Neuronal stem cell (in vitro differentiated cells): ENCODE results near the gene NDUFC2.
"Not testable (repeated sequence)": the region's sequence is repeated elsewhere in the genome, so short reads cannot be mapped to it uniquely, and the experiment has no call there.

Experiments used
- DNase-seq: peaks from one replicate; pipeline ENCODE4 v3.0.0-alpha.2; 2013; ENCODE audit warnings: low spot score
- H2AFZ ChIP-seq: one replicate; pipeline ENCODE4 v1.6.1; 2013; ENCODE audit warnings: mild to moderate bottlenecking, low read length, inconsistent platforms
- H2AK5ac ChIP-seq: 2 replicates; pipeline ENCODE4 v1.6.1; 2013; ENCODE audit warnings: low read depth, mild to moderate bottlenecking, inconsistent platforms, low read length, moderate library complexity, mixed read lengths
- H2BK120ac ChIP-seq: 2 replicates; pipeline ENCODE4 v1.6.1; 2013; ENCODE audit warnings: low read depth, mild to moderate bottlenecking, inconsistent platforms, low read length, moderate library complexity, mixed read lengths
- H2BK12ac ChIP-seq: one replicate; pipeline ENCODE4 v1.6.1; 2013; ENCODE audit warnings: low read length, inconsistent platforms
- H2BK15ac ChIP-seq: 2 replicates; pipeline ENCODE4 v1.6.1; 2013; ENCODE audit warnings: mild to moderate bottlenecking, low read length, inconsistent platforms, mixed read lengths
- H2BK5ac ChIP-seq: one replicate; pipeline ENCODE4 v1.6.1; 2013; ENCODE audit warnings: inconsistent platforms, mild to moderate bottlenecking, low read length, moderate library complexity
- H3K14ac ChIP-seq: one replicate; pipeline ENCODE4 v1.6.1; 2013; ENCODE audit warnings: low read length, inconsistent platforms
- H3K18ac ChIP-seq: 2 replicates; pipeline ENCODE4 v1.6.1; 2013; ENCODE audit warnings: low read length, inconsistent platforms
- H3K23ac ChIP-seq: 2 replicates; pipeline ENCODE4 v1.6.1; 2013; ENCODE audit warnings: low read depth, mild to moderate bottlenecking, mixed read lengths, low read length, inconsistent platforms; ENCODE audit not compliant: poor library complexity
- H3K27ac ChIP-seq: replicated peaks from 3 replicates; pipeline ENCODE4 v1.5.1; 2013; ENCODE audit warnings: low read length, inconsistent platforms
- H3K27me3 ChIP-seq, 3 experiments: 2 replicates each; pipeline ENCODE4 v1.6.1; 2013; ENCODE audit warnings: low read length in 3 of 3, mild to moderate bottlenecking in 2 of 3, inconsistent platforms in 1 of 3, low read depth in 1 of 3, mixed read lengths in 1 of 3, moderate library complexity in 1 of 3; ENCODE audit not compliant: control insufficient read depth in 3 of 3, insufficient read depth in 3 of 3
- H3K36me3 ChIP-seq, 2 donors: replicated peaks in 1 of 2; 2 replicates each; pipeline ENCODE4 v1.6.1; 2013; ENCODE audit warnings: low read length in 2 of 2; ENCODE audit not compliant: control insufficient read depth in 2 of 2, insufficient read depth in 2 of 2
- H3K4ac ChIP-seq: 2 replicates; pipeline ENCODE4 v1.6.1; 2013; ENCODE audit warnings: inconsistent platforms, mild to moderate bottlenecking, low read length, moderate library complexity
- H3K4me1 ChIP-seq, 2 donors: 1 replicate in 1 of 2; 2 replicates in 1 of 2; pipeline ENCODE4 v1.6.1; 2013; ENCODE audit warnings: low read length in 2 of 2, low read depth in 1 of 2; ENCODE audit not compliant: control insufficient read depth in 2 of 2, insufficient read depth in 1 of 2
- H3K4me2 ChIP-seq: one replicate; pipeline ENCODE4 v1.6.1; 2013; ENCODE audit warnings: mild to moderate bottlenecking, low read length, inconsistent platforms; ENCODE audit not compliant: insufficient read depth, poor library complexity, severe bottlenecking
- H3K4me3 ChIP-seq, 2 donors: 2 replicates each; pipeline ENCODE4 v1.5.1; 2013; ENCODE audit warnings: low read length in 2 of 2, mild to moderate bottlenecking in 2 of 2, inconsistent platforms in 1 of 2, moderate library complexity in 1 of 2
- H3K79me1 ChIP-seq: one replicate; pipeline ENCODE4 v1.6.1; 2013; ENCODE audit warnings: low read depth, mild to moderate bottlenecking, inconsistent platforms, low read length, moderate library complexity
- H3K9ac ChIP-seq: one replicate; pipeline ENCODE4 v1.6.1; 2013; ENCODE audit warnings: mild to moderate bottlenecking, low read depth, low read length, inconsistent platforms; ENCODE audit not compliant: poor library complexity
- H3K9me3 ChIP-seq, 2 donors: replicated peaks in 1 of 2; 2 replicates each; pipeline versions ENCODE3 to v1.6.1; 2013; ENCODE audit warnings: low read length in 2 of 2, mild to moderate bottlenecking in 2 of 2, inconsistent platforms in 1 of 2, low read depth in 1 of 2, mixed read lengths in 1 of 2, moderate library complexity in 1 of 2; ENCODE audit not compliant: control insufficient read depth in 2 of 2, insufficient read depth in 1 of 2
- H4K8ac ChIP-seq: one replicate; pipeline ENCODE4 v1.6.1; 2013; ENCODE audit warnings: low read depth, mild to moderate bottlenecking, inconsistent platforms, low read length, moderate library complexity
- H4K91ac ChIP-seq: one replicate; pipeline ENCODE4 v1.6.1; 2013; ENCODE audit warnings: low read length, low read depth, mild to moderate bottlenecking, inconsistent platforms; ENCODE audit not compliant: poor library complexity
- WGBS, 2 donors: extraction: QIAGEN DNeasy Blood & Tissue Kit; methylation state at CpG; one replicate each; pipeline ENCODE4 v1.1.7; 2013; ENCODE audit warnings: missing lambda C conversion rate in 2 of 2, mixed read lengths in 1 of 2; ENCODE audit not compliant: insufficient read length in 2 of 2, insufficient replicate concordance in 1 of 2; ENCODE audit errors: extremely low coverage in 2 of 2; 5-methylcytosine and 5-hydroxymethylcytosine counted together

Gene NDUFC2

DNA sequence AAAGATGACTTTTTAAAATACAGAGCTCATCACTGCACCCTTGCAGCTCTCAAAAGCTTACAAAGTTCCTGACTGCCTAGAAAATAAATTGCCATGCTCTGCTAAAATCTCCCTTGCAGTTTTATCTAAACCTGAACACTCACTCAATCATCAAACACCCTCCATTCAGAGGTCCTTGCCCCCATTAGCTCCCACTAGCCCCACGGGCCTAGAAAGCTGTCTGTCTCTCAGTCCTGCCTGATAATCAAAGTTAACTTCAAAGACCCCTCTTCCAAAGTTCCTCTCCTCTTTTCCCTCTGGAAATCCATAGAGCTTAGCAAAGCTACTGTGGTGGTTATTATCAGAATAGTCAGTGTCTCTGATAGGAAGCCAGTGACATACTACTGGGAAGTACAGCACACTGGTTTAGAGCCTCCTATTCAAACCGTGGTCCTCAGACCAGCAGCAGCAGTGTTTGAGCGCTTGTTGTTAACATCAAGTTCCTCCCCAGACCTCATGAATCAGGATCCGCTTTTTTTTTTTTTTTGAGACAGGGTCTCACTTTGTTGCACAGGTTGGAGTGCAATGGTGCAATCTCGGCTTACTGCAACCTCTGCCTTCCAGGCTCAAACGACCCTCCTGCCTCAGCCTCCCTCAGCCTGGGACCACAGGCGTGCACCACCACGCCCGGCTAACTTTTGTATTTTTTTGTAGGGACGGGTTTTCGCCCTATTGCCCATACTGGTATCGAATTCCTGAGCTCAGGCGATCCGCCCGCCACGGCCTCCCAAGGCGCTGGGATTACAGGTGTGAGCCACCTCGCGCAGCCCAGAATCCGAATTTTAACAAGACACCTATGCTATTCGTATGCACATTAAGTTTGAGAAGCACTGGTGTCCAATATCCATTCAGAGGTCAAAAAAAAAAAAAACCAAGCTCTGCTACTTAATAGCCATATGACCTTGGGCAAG, 1.2 kb downstream of the NDUFC2 start:
- H3K9me3 ChIP-seq, result no peaks in the 10 kb centered on the region
- H3K79me1 ChIP-seq, result peaks cover 5% of the 10 kb centered on the region
- H3K23ac ChIP-seq, result no peak overlapping the region
- H2BK5ac ChIP-seq, result no peak overlapping the region
- H3K4me3 ChIP-seq, result peak overlapping the region; percentile 91 to 93
- peaks cover 4 to 32% of the 10 kb centered on the region in 2 donors for H3K36me3 ChIP-seq
- H2BK12ac ChIP-seq, result no peak overlapping the region
- no peak overlapping the region for H3K18ac ChIP-seq
- no peak for DNase-seq
- peaks cover 3 to 11% of the 10 kb centered on the region in 2 donors for H3K4me1 ChIP-seq
- H3K4me2 ChIP-seq, result peak overlapping the region; percentile 72
- H3K27ac ChIP-seq, result no peak overlapping the region
- peak overlapping the region; percentile 93 for H2AFZ ChIP-seq
- no peaks in the 10 kb centered on the region for H3K27me3 ChIP-seq
- no CpG with 5 or more reads among the region's 21 CpGs for WGBS, 2 donors
- no peak overlapping the region for H2BK15ac ChIP-seq
- H4K91ac ChIP-seq, result no peak overlapping the region
- H2AK5ac ChIP-seq, result no peak overlapping the region
- no peak overlapping the region for H4K8ac ChIP-seq
- no peak overlapping the region for H3K9ac ChIP-seq
- no peak overlapping the region for H3K14ac ChIP-seq
- no peak overlapping the region for H3K4ac ChIP-seq
- H2BK120ac ChIP-seq, result no peak overlapping the region

- peaks cover 3 to 11% of the 10 kb centered on the region in 2 donors for H3K4me1 ChIP-seq
- H2BK5ac ChIP-seq, H3K23ac ChIP-seq, H2AFZ ChIP-seq, H3K9me3 ChIP-seq, H3K14ac ChIP-seq, H3K9ac ChIP-seq, H3K27me3 ChIP-seq, H2BK15ac ChIP-seq, H2BK120ac ChIP-seq, H3K4me2 ChIP-seq, H4K91ac ChIP-seq, H3K4me3 ChIP-seq, H3K79me1 ChIP-seq, H3K4ac ChIP-seq, H2BK12ac ChIP-seq, H3K27ac ChIP-seq, H3K18ac ChIP-seq, DNase-seq, H4K8ac ChIP-seq, H2AK5ac ChIP-seq: not testable (repeated sequence)
- WGBS, 2 donors, result no CpG with 5 or more reads among the region's 4 CpGs
- peaks cover 4 to 39% of the 10 kb centered on the region in 2 donors for H3K36me3 ChIP-seq
Measured at GRCh38 chr11:78077592-78077991, 2.1 kb downstream of the NDUFC2 start.

DNA sequence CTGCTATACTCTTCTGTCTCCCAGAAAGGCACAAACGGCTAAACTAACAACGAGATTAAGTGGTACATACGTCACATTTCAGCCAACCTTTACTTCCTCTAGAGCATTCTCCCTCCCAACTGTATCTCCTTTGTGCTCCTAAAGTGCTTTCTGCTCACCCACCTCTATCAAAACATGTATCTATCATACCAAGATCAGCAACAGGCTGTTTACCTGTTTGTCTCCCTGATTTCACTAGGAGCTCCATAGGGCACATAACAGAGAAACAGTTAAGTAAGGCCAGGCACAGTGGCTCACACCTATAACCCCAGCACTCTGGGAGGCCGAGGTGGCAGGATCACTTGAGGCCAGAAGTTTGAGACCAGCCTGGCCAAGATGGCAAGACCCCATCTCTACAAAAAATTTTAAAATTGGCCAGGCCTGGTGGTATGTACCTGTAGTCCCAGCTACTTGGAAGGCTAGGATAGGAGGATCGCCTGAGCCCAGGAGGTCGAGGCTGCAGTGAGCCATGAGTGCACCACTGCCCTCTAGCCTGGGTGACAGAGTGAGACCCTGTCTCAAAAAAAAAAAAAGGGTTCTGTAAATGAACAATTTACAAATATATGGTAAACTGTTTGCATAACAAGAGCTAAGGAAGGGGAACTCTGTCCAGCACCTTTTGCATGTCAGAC, 2.8 kb downstream of the NDUFC2 start:
- no CpG with 5 or more reads among the region's 6 CpGs for WGBS, 2 donors
- Histone ChIP-seq H3K27me3 (no peaks in the 10 kb centered on the region), H2BK15ac (no peak overlapping the region), H2AFZ (no peak overlapping the region), H3K4me2 (no peak overlapping the region), H2BK5ac (no peak overlapping the region), H4K8ac (no peak overlapping the region), H2BK12ac (no peak overlapping the region), H3K4ac (no peak overlapping the region), H3K79me1 (peaks cover 5% of the 10 kb centered on the region), H2AK5ac (no peak overlapping the region), H3K23ac (no peak overlapping the region), H3K4me1 (peaks cover 3 to 11% of the 10 kb centered on the region in 2 donors), H3K18ac (no peak overlapping the region), H4K91ac (no peak overlapping the region), H3K36me3 (peaks cover 6 to 43% of the 10 kb centered on the region in 2 donors), H2BK120ac (no peak overlapping the region), H3K9ac (no peak overlapping the region), H3K9me3 (no peaks in the 10 kb centered on the region), H3K27ac (no peak overlapping the region), H3K14ac (no peak overlapping the region), H3K4me3 (no peak overlapping the region)
- DNase-seq, result no peak

GRCh38 chr11:78074756-78075155, 4.9 kb downstream of the NDUFC2 start:
- Histone ChIP-seq H3K4me2 (no peak overlapping the region), H3K27me3 (no peaks in the 10 kb centered on the region), H3K4me3 (no peak overlapping the region), H2BK15ac (no peak overlapping the region), H3K9ac (no peak overlapping the region), H3K36me3 (peaks cover 17 to 64% of the 10 kb centered on the region in 2 donors), H3K79me1 (peaks cover 5% of the 10 kb centered on the region), H2BK120ac (no peak overlapping the region), H2AFZ (no peak overlapping the region), H3K14ac (no peak overlapping the region), H2BK12ac (no peak overlapping the region), H4K91ac (no peak overlapping the region), H3K4me1 (peaks cover 0 to 8% of the 10 kb centered on the region in 2 donors), H3K27ac (no peak overlapping the region), H4K8ac (no peak overlapping the region), H2BK5ac (no peak overlapping the region), H3K18ac (no peak overlapping the region), H3K23ac (no peak overlapping the region), H2AK5ac (no peak overlapping the region), H3K4ac (no peak overlapping the region), H3K9me3 (no peaks in the 10 kb centered on the region)
- DNase-seq, result no peak
- no CpG with 5 or more reads among the region's 6 CpGs for WGBS, 2 donors
